H1 (cell line): ENCODE data around the gene TTC3. TPM values are rescaled to one million over a fixed set of nuclear protein-coding genes. Genes with fewer than 3 reads are reported as not detected.

Experiments
- CTCF ChIA-PET: fragments of 300-600 bp; sonication (Branson Sonifier 250); formaldehyde crosslinking; loops from one replicate; lab custom pipeline; 2021; ENCODE audit not compliant: partially characterized antibody; lab: Charles Lee
- POLR2A ChIA-PET: fragments of 300-600 bp; sonication (Branson Sonifier 250); formaldehyde crosslinking; loops from one replicate; lab custom pipeline; 2021; ENCODE audit warnings: inconsistent platforms; ENCODE audit not compliant: partially characterized antibody; lab: Charles Lee
- DNase-seq, 2 experiments: peaks; one replicate each; pipeline versions ENCODE4 v3.0.0 to v3.0.0-alpha.2; 2010 to 2022; ENCODE audit warnings: low spot score in 2 of 2, low read depth in 1 of 2, mixed read lengths in 1 of 2
- FAIRE-seq: peaks from 2 replicates; lab custom pipeline; 2011; peaks lifted over from hg19 to GRCh38; lab: Jason Lieb, UNC
- H2AFZ ChIP-seq: 2 replicates; pipeline ENCODE4 v1.8.1; 2012; ENCODE audit warnings: low read length, inconsistent platforms
- H2AK5ac ChIP-seq: 2 replicates; pipeline ENCODE4 v1.6.1; 2013; ENCODE audit warnings: low read depth, low read length
- H2BK120ac ChIP-seq: replicated peaks from 2 replicates; pipeline ENCODE3; 2013; ENCODE audit warnings: low read depth, low read length, inconsistent platforms
- H2BK12ac ChIP-seq: 2 replicates; pipeline ENCODE4 v1.6.1; 2013; ENCODE audit warnings: low read depth, low read length
- H2BK15ac ChIP-seq: 2 replicates; pipeline ENCODE4 v1.6.1; 2013; ENCODE audit warnings: low read length
- H2BK20ac ChIP-seq: 2 replicates; pipeline ENCODE4 v1.6.1; 2013; ENCODE audit warnings: low read length
- H2BK5ac ChIP-seq: 2 replicates; pipeline ENCODE4 v1.6.1; 2013; ENCODE audit warnings: low read depth, low read length
- H3K14ac ChIP-seq: 2 replicates; pipeline ENCODE4 v1.6.1; 2013; ENCODE audit warnings: inconsistent platforms; ENCODE audit not compliant: insufficient read length
- H3K18ac ChIP-seq: 2 replicates; pipeline ENCODE4 v1.6.1; 2013; ENCODE audit warnings: low read length; ENCODE audit errors: extremely low read depth
- H3K23ac ChIP-seq: 2 replicates; pipeline ENCODE4 v1.6.1; 2013; ENCODE audit warnings: inconsistent platforms; ENCODE audit not compliant: insufficient read length
- H3K23me2 ChIP-seq: 2 replicates; pipeline ENCODE4 v1.6.1; 2013; ENCODE audit warnings: low read depth, low read length
- H3K27ac ChIP-seq: 2 replicates; pipeline ENCODE4 v1.6.1; 2011; ENCODE audit warnings: low read depth, low read length, inconsistent platforms
- H3K27me3 ChIP-seq, 4 experiments: replicated peaks in 1 of 4; 1 replicate in 1 of 4; 2 replicates in 3 of 4; pipeline versions ENCODE4 v1.6.1 to v1.8.1; 2011 to 2013; ENCODE audit warnings: low read length in 3 of 4, mild to moderate bottlenecking in 3 of 4, inconsistent platforms in 2 of 4, mixed read lengths in 2 of 4, moderate library complexity in 1 of 4; ENCODE audit not compliant: control insufficient read depth in 3 of 4, insufficient read depth in 3 of 4; ENCODE audit errors: extremely low read depth in 1 of 4
- H3K36me3 ChIP-seq, 4 experiments: 2 replicates each; pipeline versions ENCODE4 v1.6.1 to v1.8.1; 2011 to 2013; ENCODE audit warnings: mild to moderate bottlenecking in 4 of 4, low read length in 3 of 4, moderate library complexity in 2 of 4, control low read depth in 1 of 4, inconsistent platforms in 1 of 4; ENCODE audit not compliant: insufficient read depth in 4 of 4, control insufficient read depth in 2 of 4
- H3K4ac ChIP-seq: replicated peaks from 2 replicates; pipeline ENCODE3; 2013; ENCODE audit warnings: low read length, low read depth, mixed read lengths, inconsistent platforms; ENCODE audit not compliant: insufficient read length
- H3K4me1 ChIP-seq, 4 experiments: replicated peaks in 1 of 4; 1 replicate in 1 of 4; 2 replicates in 3 of 4; pipeline versions ENCODE4 v1.6.1 to v1.8.1; 2011 to 2013; ENCODE audit warnings: low read length in 3 of 4, inconsistent platforms in 2 of 4, mixed read lengths in 1 of 4; ENCODE audit not compliant: insufficient read depth in 4 of 4, control insufficient read depth in 3 of 4
- H3K4me2 ChIP-seq, 2 experiments: 2 replicates each; pipeline versions ENCODE4 v1.6.1 to v1.8.1; 2011 to 2013; ENCODE audit warnings: low read depth in 2 of 2, low read length in 2 of 2, control low read depth in 1 of 2, inconsistent platforms in 1 of 2, mild to moderate bottlenecking in 1 of 2; ENCODE audit not compliant: insufficient read depth in 1 of 2
- H3K4me3 ChIP-seq, 4 experiments: fragments of 200-600, 300-600 bp in 1 of 4; sonication (generic), shearing (Covaris generic), sonication (Bioruptor Twin) in 1 of 4; 2 replicates each; pipeline versions ENCODE4 v1.5.1 to v1.8.1; 2011 to 2016; ENCODE audit warnings: low read length in 4 of 4, low read depth in 3 of 4, control low read depth in 2 of 4, inconsistent platforms in 2 of 4, mild to moderate bottlenecking in 2 of 4, mixed read lengths in 1 of 4, moderate library complexity in 1 of 4; ENCODE audit not compliant: insufficient read depth in 2 of 4; ENCODE audit errors: extremely low read depth in 1 of 4
- H3K56ac ChIP-seq: replicated peaks from 2 replicates; pipeline ENCODE3; 2013; ENCODE audit warnings: low read depth, mild to moderate bottlenecking, mixed read lengths, low read length, inconsistent platforms; ENCODE audit not compliant: insufficient read length
- H3K79me1 ChIP-seq: 2 replicates; pipeline ENCODE4 v1.6.1; 2013; ENCODE audit warnings: low read depth, low read length, control low read depth
- H3K79me2 ChIP-seq, 2 experiments: 2 replicates each; pipeline versions ENCODE4 v1.6.1 to v1.8.1; 2012 to 2013; ENCODE audit warnings: low read length in 2 of 2, mild to moderate bottlenecking in 2 of 2, inconsistent platforms in 1 of 2; ENCODE audit not compliant: insufficient read depth in 2 of 2, control insufficient read depth in 1 of 2
- H3K9ac ChIP-seq, 4 experiments: replicated peaks in 1 of 4; 1 replicate in 1 of 4; 2 replicates in 3 of 4; pipeline versions ENCODE4 v1.6.1 to v1.8.1; 2011 to 2013; ENCODE audit warnings: low read depth in 3 of 4, low read length in 3 of 4, control low read depth in 2 of 4, mild to moderate bottlenecking in 2 of 4, moderate library complexity in 2 of 4, inconsistent platforms in 1 of 4; ENCODE audit errors: extremely low read depth in 1 of 4
- H3K9me3 ChIP-seq, 2 experiments: 2 replicates each; pipeline versions ENCODE4 v1.6.1 to v1.8.1; 2012 to 2013; ENCODE audit warnings: mild to moderate bottlenecking in 2 of 2, moderate library complexity in 2 of 2, control low read depth in 1 of 2, inconsistent platforms in 1 of 2, low read depth in 1 of 2, low read length in 1 of 2, mixed read lengths in 1 of 2; ENCODE audit not compliant: insufficient read depth in 2 of 2
- H4K20me1 ChIP-seq, 2 experiments: replicated peaks in 1 of 2; 2 replicates each; pipeline versions ENCODE3 to v1.8.1; 2011 to 2013; ENCODE audit warnings: inconsistent platforms in 2 of 2, low read length in 2 of 2, mild to moderate bottlenecking in 1 of 2; ENCODE audit not compliant: insufficient read depth in 2 of 2, control insufficient read depth in 1 of 2
- H4K5ac ChIP-seq: 2 replicates; pipeline ENCODE4 v1.6.1; 2013; ENCODE audit warnings: low read length, low read depth, mixed read lengths, inconsistent platforms; ENCODE audit not compliant: insufficient read length
- H4K8ac ChIP-seq: 2 replicates; pipeline ENCODE4 v1.8.0; 2013; ENCODE audit warnings: mild to moderate bottlenecking, moderate library complexity, low read length, inconsistent platforms; ENCODE audit not compliant: insufficient read depth; ENCODE audit errors: extremely low read depth
- H4K91ac ChIP-seq: replicated peaks from 2 replicates; pipeline ENCODE3; 2013; ENCODE audit warnings: low read length, mixed read lengths, inconsistent platforms; ENCODE audit not compliant: insufficient read length
- MAX ChIP-seq: IDR thresholded peaks from 2 replicates; pipeline ENCODE4 v1.6.1; 2012; ENCODE audit warnings: inconsistent platforms
- NRF1 ChIP-seq: IDR thresholded peaks from 2 replicates; pipeline ENCODE4 v1.6.1; 2011; ENCODE audit warnings: mild to moderate bottlenecking, low read depth, low read length, improper control_type of control experiment
- POU5F1 ChIP-seq: IDR thresholded peaks from 2 replicates; pipeline ENCODE4 v1.6.1; 2011; ENCODE audit warnings: low read depth, mild to moderate bottlenecking, low read length, moderate library complexity
- RFX5 ChIP-seq: IDR thresholded peaks from 2 replicates; pipeline ENCODE4 v1.6.1; 2011; ENCODE audit warnings: low read depth, low read length, improper control_type of control experiment, borderline replicate concordance
- SRF ChIP-seq: IDR thresholded peaks from 2 replicates; pipeline ENCODE4 v1.6.1; 2011; ENCODE audit warnings: mild to moderate bottlenecking, low read depth, low read length, moderate library complexity
- YY1 ChIP-seq: IDR thresholded peaks from 2 replicates; pipeline ENCODE4 v1.6.1; 2011; ENCODE audit warnings: low read depth, mild to moderate bottlenecking, low read length
- WGBS, 2 experiments: shearing (Covaris generic) in 1 of 2; methylation state at CpG; one replicate each; pipeline versions ENCODE4 v1.1.6 to v1.1.7; 2013 to 2015; ENCODE audit warnings: low lambda C conversion rate in 2 of 2, mixed read lengths in 2 of 2, inconsistent platforms in 1 of 2, low coverage in 1 of 2, missing lambda C conversion rate in 1 of 2; ENCODE audit not compliant: insufficient replicate concordance in 2 of 2, insufficient coverage in 1 of 2, insufficient read length in 1 of 2; ENCODE audit errors: extremely low coverage in 1 of 2, missing lambda C conversion rate in 1 of 2; 5-methylcytosine and 5-hydroxymethylcytosine counted together
- polyA plus RNA-seq, 7 experiments: library from polyadenylated mRNA; depleted of rRNA in 3 of 7; stranded (reverse) in 5 of 7; unstranded in 2 of 7; fragments of >200 nt in 5 of 7; fragments of 200-250 nt in 2 of 7; gene quantifications; 1 replicate in 5 of 7; 2 replicates in 1 of 7; 4 replicates in 1 of 7; pipeline versions ENCODE4 v1.2.1 to v1.2.3, GENCODE V29; 2011 to 2013; ENCODE audit warnings: missing spikeins in 2 of 7, mixed read lengths in 2 of 7
- total RNA-seq: library from RNA; stranded (reverse); fragmentation: NEBNext Ultra II Directional; extraction: Animal tissue kit (Norgen Biotek cat#: 25700); gene quantifications from 2 replicates; pipeline ENCODE4 v1.2.1, GENCODE V29; 2021

Gene TTC3
- total and polyA plus RNA-seq, 2 of the 8 experiments (the other 6 are each of a cell fraction or from before 2014, with no cell fraction given), result 11.0 to 36.2 TPM

- Histone ChIP-seq H3K23me2 (no peaks in the 10 kb centered on the region), H3K79me2 (no peaks in the 10 kb centered on the region), H3K27ac (no peak overlapping the region), H3K56ac (no peak overlapping the region), H3K4ac (no peak overlapping the region), H4K5ac (no peak overlapping the region), H3K36me3 (no peaks in the 10 kb centered on the region), H3K4me3 (no peak overlapping the region), H3K27me3 (no peaks in the 10 kb centered on the region), H2BK12ac (no peak overlapping the region), H2BK5ac (no peak overlapping the region), H3K14ac (no peak overlapping the region), H2AFZ (no peak overlapping the region), H4K20me1 (no peaks in the 10 kb centered on the region), H4K8ac (no peak overlapping the region), H2BK15ac (no peak overlapping the region), H3K4me1 (peaks cover 5 to 13% (median 9%) of the 10 kb centered on the region in 4 experiments), H2BK20ac (no peak overlapping the region), H2BK120ac (no peak overlapping the region), H3K79me1 (no peaks in the 10 kb centered on the region), H3K23ac (no peak overlapping the region), H3K9me3 (peaks cover 0 to 3% of the 10 kb centered on the region in 2 experiments; a peak in 1 of 4 replicates), H4K91ac (no peak overlapping the region), H3K4me2 (no peak overlapping the region), H3K9ac (no peak overlapping the region), H2AK5ac (no peak overlapping the region), H3K18ac (no peak overlapping the region)
- ChIA-PET POLR2A (no interaction called here), CTCF (interaction anchor here (1.7 to 2.6 kb wide), 2 partner anchors 47 to 49 kb away, joined by 6 to 7 read pairs; no protein-coding TSS in a partner anchor)
- DNase-seq (no peak), FAIRE-seq (no peak)
- 83% methylated on average over 5 of the region's 5 CpGs; no CpG with 5 or more reads in 1 of the 2 experiments for WGBS, 2 experiments
- TF ChIP-seq POU5F1, result no peak
- TF ChIP-seq MAX, result no peak
- TF ChIP-seq RFX5, result no peak
- TF ChIP-seq SRF, result no peak
- no peak for TF ChIP-seq YY1
- no peak for TF ChIP-seq NRF1
Measured at GRCh38 chr21:37059181-37059580, 13.9 kb upstream of the TTC3 start.
